Stimulated activated CD4-positive, alpha-beta T cell treated with anti-CD3 and anti-CD28 coated beads, Interleukin-4, amount 100 ng/mL, for 4 hours (primary cell): ENCODE measurements around the gene SNX27.

Experiments used
- DNase-seq, 2 experiments: peaks; one replicate each; pipeline ENCODE4 v3.0.0-alpha.2; 2020

The SNX27 gene

DNA sequence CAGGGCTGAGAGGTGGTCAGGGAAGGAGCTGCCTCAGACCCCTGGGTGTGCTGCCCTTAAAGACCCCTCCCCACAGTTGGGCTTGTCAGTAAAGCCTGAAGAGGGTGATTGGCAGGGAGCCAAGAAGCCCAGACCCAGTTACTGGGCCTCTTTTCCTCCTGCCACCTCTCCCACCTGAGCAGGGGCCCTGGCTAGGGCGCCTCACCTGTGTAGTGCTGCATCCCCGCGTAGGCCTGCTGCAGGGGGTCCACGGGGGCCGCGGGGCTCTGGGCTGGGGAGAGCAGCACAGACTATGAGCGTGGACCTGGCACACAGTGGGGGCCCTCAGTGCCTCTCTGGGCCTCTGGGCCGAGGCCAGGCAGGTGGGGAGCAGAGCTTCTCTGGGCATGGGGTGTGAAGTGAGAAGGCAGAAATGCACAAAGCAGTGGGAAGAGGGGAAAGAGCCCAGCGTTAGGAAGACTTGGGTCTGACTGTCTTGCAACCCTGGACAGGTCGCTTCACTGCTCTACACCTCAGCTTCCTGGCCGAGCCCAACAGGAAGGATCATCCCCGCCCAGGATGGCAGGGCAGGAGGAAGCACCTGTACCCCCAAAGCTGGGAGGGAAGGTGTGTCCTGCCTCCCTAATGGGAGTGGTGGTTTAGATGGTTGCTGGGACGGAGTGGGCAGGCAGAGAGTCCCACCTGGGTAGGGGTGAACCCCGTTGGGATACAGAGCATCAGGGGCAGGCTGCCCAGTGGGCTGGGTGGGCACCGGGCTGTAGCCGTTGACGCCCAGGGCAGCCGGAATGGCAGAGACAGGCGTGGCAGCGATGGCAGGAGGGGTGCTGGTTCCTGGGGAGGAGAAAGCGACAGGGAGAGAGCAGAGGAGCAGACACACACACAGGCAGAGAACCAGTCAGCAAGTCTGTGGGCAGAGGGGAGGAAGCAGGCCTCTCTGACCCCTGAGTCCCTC lies 94.9 kb downstream of the SNX27 start:
- no peak for DNase-seq

GRCh38 chr1:151707541-151708065 lies 95.8 kb downstream of the SNX27 start:
- no peak for DNase-seq

DNA sequence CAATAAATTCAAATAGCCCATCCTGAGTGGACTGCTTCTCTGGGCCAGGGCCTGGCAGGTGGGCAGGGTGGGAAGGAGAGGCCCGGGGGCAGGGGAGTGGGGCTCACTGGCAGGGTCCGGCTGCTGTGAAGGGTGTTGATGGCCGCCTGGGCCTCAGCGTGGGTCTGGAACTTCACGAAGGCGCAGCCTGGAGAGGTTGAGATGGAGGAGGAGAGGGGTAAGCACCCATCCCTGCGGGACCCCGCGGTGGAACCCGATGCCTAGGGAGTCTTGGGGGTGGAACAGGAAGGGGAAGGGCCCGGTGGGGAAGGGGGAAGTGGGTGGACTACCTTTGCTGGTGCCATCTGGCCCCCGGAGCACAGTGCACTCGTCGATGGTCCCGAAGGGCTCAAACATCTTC lies 97.0 kb downstream of the SNX27 start:
- no peak for DNase-seq

DNA sequence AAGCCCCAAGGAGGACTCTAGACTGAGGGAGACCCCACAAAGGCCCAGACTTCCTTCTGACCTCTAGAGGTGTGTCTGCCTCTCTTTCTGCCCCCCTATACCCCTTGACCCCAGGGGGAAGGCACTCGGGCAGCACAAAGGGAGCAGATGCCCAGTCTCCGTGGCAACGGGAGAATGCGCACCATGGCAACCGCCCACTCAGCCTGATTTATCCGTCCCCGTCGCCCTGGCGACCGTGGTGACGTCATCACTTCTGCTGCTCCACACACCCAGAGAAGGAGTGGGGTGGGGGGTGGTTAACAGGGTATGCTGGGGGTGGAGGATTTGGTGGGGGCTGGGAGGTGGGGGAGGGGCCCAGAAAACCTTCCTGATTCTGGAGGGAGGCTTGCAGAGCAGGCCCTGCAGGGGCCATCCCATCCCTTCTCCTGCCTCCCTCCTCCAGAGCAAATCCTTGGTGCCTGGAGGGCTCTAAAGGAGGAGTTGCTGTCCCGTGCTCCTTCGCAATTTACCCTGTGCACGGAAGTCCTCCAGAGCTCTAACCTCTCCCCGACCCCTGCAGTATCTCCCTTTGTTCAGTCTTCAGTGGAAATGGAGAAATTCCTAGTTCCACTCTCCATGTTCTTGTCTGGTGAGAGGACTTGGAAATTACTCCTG lies 98.5 kb downstream of the SNX27 start:
- DNase-seq: peak; percentile 23 to 47

DNA sequence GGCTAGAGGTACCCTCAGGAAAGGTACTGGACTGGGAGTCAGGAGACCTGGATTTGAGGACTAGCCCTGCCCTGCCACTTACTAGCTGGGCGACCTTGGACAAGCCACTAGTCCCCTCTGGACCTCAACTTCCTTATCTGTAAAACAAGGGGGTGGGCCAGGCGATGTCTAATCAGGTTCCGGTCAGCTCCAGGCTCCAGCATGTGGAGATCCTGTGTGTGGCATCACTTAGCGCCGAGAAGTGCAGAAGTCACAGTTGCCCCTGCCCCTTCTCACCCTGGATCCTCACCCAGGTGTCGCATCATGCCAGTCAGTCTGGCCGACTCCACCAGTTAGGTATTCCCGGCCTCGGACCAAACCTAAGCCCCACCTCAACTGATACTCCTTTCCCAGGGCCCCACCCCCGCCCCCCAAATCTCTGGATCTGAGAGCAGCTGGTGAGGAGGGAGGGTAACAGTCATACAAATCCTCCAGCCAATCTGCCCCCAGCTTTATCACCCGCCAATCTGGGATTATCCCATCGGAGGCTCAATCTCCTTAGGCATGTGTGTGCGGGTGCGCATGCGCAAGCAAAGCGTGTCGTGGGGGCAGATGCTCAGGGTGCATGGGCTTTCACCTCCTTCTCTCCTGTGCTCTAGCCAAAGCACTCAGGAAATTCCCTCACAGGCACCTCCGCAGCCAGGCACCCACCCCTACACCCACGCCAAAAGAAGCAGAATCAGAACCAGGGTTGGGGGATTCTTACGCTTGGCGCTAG lies 99.4 kb downstream of the SNX27 start:
- DNase-seq: no peak

- no peak for DNase-seq
Measured at GRCh38 chr1:151711951-151712350, 100.1 kb downstream of the SNX27 start.

DNA sequence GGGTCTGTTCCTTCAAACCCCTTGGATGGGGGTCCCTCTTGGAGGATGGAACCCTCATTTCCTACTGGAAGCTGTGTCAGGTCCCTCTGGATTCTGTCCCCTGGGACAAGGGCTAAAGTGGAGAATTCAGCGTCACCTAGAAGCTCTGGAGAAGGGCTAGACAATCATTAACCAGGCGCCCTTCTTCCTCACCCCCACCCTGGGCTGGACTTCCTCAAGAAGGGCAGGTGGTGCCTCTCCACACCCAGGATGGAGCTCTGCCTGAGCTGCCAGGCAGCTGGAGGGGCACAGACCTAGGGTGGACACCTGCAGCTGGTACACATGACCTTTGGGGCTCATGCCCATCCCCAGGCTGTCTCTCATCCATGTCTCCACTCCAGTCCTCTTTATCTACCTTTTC lies 101.2 kb downstream of the SNX27 start:
- DNase-seq: no peak

- no peak for DNase-seq
Measured at GRCh38 chr1:151713874-151714273, 102.0 kb downstream of the SNX27 start.

- DNase-seq: no peak
Measured at GRCh38 chr1:151714820-151715725, 103.2 kb downstream of the SNX27 start.

GRCh38 chr1:151715726-151716404 lies 104.0 kb downstream of the SNX27 start:
- DNase-seq: no peak

DNA sequence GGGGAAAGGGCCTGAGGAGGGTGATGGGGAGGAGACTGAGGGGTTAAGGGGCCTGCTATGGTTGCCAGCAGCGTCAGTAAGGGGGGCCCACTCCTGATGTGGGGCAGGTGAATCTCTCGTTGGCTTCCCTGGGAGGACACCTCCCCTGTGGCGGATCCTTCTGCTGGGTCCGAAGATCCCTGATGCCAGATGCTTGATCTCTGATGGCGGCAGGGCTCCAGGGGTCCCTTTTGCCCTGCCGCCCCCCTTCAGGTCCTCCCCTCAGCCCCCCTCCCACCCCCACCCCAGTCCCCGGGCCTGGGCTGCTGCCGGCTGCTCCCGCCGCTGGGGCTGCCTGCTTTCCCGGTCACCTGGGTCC lies 104.5 kb downstream of the SNX27 start:
- no peak for DNase-seq

GRCh38 chr1:151716771-151717631 lies 105.2 kb downstream of the SNX27 start, which contains the start of gene CELF3:
TSS of gene CELF3 (minus strand) at chr1:151716803. CDS start at chr1:151716020, 783 bp downstream.
- DNase-seq: no peak

DNA sequence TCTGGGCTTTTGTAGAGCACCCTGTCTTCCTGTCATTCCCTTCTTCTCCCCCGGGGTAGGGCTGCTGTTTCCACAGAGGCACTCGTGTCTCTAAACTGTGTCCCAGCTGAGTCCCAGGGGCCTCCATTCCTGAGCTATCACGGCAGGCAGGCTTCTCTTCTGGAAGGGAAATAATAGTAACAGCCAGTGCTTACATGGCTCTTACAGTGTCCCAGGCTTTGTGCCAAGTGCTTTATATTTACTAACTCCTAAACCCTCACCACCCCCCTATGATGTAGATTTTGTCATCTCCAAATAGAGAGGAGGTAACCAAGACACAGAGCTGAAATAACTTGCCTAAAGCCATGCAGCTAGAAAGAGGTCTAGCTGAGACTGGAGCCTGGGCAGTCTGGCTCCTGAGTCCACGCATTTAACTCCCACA lies 106.2 kb downstream of the SNX27 start:
- no peak for DNase-seq

DNA sequence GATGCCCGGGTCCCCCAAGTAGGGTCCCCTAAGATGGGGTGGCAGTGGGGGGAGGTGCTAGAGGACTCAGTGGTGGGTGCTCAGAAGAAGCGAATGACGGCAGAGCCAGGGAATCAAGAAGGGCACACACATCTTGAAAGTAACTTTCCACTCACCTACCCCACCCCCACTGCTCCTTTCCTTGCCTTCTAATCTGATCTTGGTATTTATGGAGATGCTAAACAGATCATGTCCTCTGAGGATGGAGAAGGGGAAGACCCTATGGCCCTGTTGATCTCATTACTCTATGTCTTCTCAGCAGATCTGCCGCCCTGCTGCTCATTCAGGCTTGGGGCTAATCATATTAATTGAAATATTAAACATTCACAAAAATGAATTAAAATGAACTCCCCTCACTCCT lies 106.8 kb downstream of the SNX27 start:
- no peak for DNase-seq

DNA sequence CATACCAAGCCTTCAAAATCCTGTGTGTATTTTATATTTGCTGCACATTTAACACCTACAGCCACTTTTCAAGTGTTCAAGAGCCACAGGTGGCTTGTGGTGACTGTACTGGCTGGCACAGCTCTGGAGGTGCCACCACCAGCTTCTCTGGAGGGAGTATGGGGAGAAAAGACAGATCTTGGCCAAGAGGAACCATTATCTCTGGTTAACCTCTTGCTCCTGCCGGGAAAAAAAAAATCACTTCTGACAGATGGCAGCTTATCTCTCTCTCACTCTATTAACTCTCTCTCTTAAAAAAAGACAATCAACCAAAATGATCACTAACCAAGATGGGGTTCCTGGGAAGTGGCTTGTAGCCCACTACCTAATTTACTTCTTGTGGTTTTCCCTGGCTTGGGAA lies 108.3 kb downstream of the SNX27 start:
- DNase-seq: no peak

DNA sequence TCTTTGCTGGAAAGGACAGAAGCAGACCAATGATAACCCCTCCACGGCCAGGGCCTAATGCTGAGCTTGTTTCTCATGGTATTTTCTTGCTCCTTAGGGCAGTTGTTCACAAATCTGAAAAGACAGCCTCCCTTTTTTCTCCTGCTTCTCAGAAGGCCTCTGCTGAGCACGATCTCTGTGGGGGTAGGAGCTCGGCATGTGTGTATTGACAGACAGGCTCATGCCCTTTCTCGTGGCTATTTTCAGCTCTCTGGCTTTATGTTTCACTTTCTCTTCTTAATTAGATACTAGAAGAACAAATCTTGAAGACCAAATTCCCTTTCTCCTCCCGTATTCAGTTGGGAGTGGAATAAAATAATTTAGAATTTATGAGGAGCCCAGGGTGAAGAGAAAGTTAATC lies 108.7 kb downstream of the SNX27 start:
- DNase-seq: no peak

GRCh38 chr1:151720974-151721787 lies 109.3 kb downstream of the SNX27 start, which contains the start of gene RIIAD1:
TSS of gene RIIAD1 (plus strand) at chr1:151721522. CDS start at chr1:151721537, 15 bp downstream.
- peak; percentile 32 to 42 for DNase-seq

- DNase-seq: no peak
Measured at GRCh38 chr1:151721788-151722510, 110.1 kb downstream of the SNX27 start.
